Panc1 (cell line): ENCODE data around the gene ASB2. TPM values are rescaled to one million over a fixed set of nuclear protein-coding genes. Genes with fewer than 3 reads are reported as not detected.

Source experiments
- ATAC-seq: fragments of 200-7000 bp; cut with Tn5 transposase; 2 replicates; pipeline ENCODE4 v1.9.1; 2020; ENCODE audit warnings: mild to moderate bottlenecking, moderate library complexity
- BruUV-seq: library from RNA; stranded (reverse); fragments of 400-500 nt; replicated peaks from 2 replicates; lab custom pipeline; 2021; lab: Mats Ljungman, UMichigan
- CTCF ChIA-PET: fragments of 300-600 bp; sonication (Branson Sonifier 250); formaldehyde crosslinking; loops from one replicate; lab custom pipeline; 2022; ENCODE audit warnings: antibody characterized with exemption; lab: Charles Lee
- POLR2A ChIA-PET: fragments of 300-600 bp; sonication (Branson Sonifier 250); formaldehyde crosslinking; loops from one replicate; lab custom pipeline; 2022; ENCODE audit warnings: antibody characterized with exemption; lab: Charles Lee
- DNase-seq: peaks from one replicate; pipeline ENCODE4 v3.0.0-alpha.2; 2010; ENCODE audit warnings: low read depth, low spot score
- H3K27ac ChIP-seq: 2 replicates; pipeline ENCODE4 v1.5.1; 2011; ENCODE audit warnings: mild to moderate bottlenecking, low read length, inconsistent platforms
- H3K27me3 ChIP-seq: fragments of 200-500 bp; sonication (Bioruptor generic); 2 replicates; pipeline ENCODE4 v1.6.0; 2014; ENCODE audit warnings: low read length, inconsistent platforms; ENCODE audit not compliant: control insufficient read depth, insufficient read depth
- H3K36me3 ChIP-seq: fragments of 200-500 bp; sonication (Bioruptor generic); 2 replicates; pipeline ENCODE4 v1.5.1; 2014; ENCODE audit warnings: inconsistent platforms, mild to moderate bottlenecking, low read length, moderate library complexity; ENCODE audit not compliant: control insufficient read depth, insufficient read depth
- H3K4me1 ChIP-seq: 2 replicates; pipeline ENCODE4 v1.5.1; 2011; ENCODE audit warnings: inconsistent platforms, mild to moderate bottlenecking, low read length, moderate library complexity; ENCODE audit not compliant: control insufficient read depth, insufficient read depth
- H3K4me3 ChIP-seq, 2 experiments: 2 replicates each; pipeline ENCODE4 v1.5.1; 2011 to 2012; ENCODE audit warnings: low read depth in 2 of 2, low read length in 2 of 2, mild to moderate bottlenecking in 2 of 2, inconsistent platforms in 1 of 2, moderate library complexity in 1 of 2
- H3K9me3 ChIP-seq: fragments of 200-500 bp; sonication (Bioruptor generic); 2 replicates; pipeline ENCODE4 v1.5.1; 2014; ENCODE audit warnings: low read depth, mild to moderate bottlenecking, inconsistent platforms, low read length, moderate library complexity; ENCODE audit not compliant: control insufficient read depth, insufficient read depth
- POLR2AphosphoS5 ChIP-seq: IDR thresholded peaks from 2 replicates; pipeline ENCODE4 v1.6.1; 2012; ENCODE audit warnings: mild to moderate bottlenecking, low read depth, low read length, moderate library complexity
- SIN3A ChIP-seq: IDR thresholded peaks from 2 replicates; pipeline ENCODE4 v1.6.1; 2012; ENCODE audit warnings: low read depth, mild to moderate bottlenecking, low read length, moderate library complexity, borderline replicate concordance; ENCODE audit not compliant: insufficient read depth
- TCF7L2 ChIP-seq: IDR thresholded peaks from 2 replicates; pipeline ENCODE4 v1.6.1; 2011; ENCODE audit warnings: mild to moderate bottlenecking, low read depth, low read length, inconsistent platforms
- in situ Hi-C: cut with HindIII; loops from 2 replicates; pipeline ENCODE4 v1.10.0; 2016; ENCODE audit warnings: low sequenced_read_pairs, low pct_unique_long_range_greater_than_20kb
- intact Hi-C: fragments of 100-400 bp; cut with micrococcal nuclease; formaldehyde crosslinking; loops from one replicate; pipeline ENCODE4 v1.10.0; 2022; ENCODE audit not compliant: unreplicated experiment
- total RNA-seq: library from RNA; stranded (reverse); gene quantifications from one replicate; pipeline ENCODE4 v1.2.1, GENCODE V29; 2021; ENCODE audit not compliant: unreplicated experiment
- TF ChIP-seq, protein P1 (sequence below): fragments of 450-650 bp; IDR thresholded peaks from 2 replicates; pipeline ENCODE4 v1.5.1; 2017; ENCODE audit warnings: mild to moderate bottlenecking
- TF ChIP-seq, protein P2 (sequence below), 2 experiments: IDR thresholded peaks; 2 replicates each; pipeline ENCODE4 v1.6.1; 2011 to 2012; ENCODE audit warnings: low read depth in 2 of 2, control low read depth in 1 of 2, low read length in 1 of 2, mild to moderate bottlenecking in 1 of 2, moderate library complexity in 1 of 2; ENCODE audit not compliant: insufficient read depth in 1 of 2

ASB2 gene
- total RNA-seq, 1 experiment from 2014 or later: 0.28 TPM

DNA sequence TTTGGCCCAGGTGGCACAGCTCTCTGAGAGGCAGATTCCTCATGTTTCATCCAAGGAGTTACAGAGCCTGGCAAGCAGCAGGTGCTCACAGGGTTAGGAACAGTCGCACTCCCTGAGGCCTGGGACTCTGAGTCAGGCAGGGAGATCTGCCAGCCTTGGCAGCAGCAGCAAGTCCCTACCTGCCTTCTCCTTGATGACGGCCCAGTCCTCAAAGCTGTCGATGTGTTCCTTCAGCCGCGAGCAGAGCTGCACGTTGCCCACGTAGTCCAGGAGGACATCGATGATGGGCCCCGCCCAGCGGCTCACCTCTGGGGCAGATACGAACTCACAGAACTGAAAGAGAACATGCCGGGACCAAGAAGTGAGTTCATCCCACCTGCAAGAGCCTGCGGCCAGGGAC, 38.9 kb downstream of the ASB2 start:
- peaks cover 10% of the 10 kb centered on the region for H3K4me1 ChIP-seq
- BruUV-seq: no TSS peak
- no peak for ATAC-seq
- DNase-seq: no peak
- intact Hi-C loops (loop anchor here (10.0 kb wide), 1 partner anchor 197 kb away; no protein-coding TSS in a partner anchor), in situ Hi-C loops (no loop called here)
- H3K27ac ChIP-seq: no peak overlapping the region
- CTCF ChIA-PET: interaction anchor here (0.5 to 1.4 kb wide), 4 partner anchors 11 to 243 kb away, joined by 3 to 8 read pairs (median 3); no protein-coding TSS in a partner anchor
- H3K9me3 ChIP-seq: no peaks in the 10 kb centered on the region
- TF ChIP-seq POLR2AphosphoS5: no peak
- TF ChIP-seq TCF7L2: no peak
- TF ChIP-seq, protein P1, sequence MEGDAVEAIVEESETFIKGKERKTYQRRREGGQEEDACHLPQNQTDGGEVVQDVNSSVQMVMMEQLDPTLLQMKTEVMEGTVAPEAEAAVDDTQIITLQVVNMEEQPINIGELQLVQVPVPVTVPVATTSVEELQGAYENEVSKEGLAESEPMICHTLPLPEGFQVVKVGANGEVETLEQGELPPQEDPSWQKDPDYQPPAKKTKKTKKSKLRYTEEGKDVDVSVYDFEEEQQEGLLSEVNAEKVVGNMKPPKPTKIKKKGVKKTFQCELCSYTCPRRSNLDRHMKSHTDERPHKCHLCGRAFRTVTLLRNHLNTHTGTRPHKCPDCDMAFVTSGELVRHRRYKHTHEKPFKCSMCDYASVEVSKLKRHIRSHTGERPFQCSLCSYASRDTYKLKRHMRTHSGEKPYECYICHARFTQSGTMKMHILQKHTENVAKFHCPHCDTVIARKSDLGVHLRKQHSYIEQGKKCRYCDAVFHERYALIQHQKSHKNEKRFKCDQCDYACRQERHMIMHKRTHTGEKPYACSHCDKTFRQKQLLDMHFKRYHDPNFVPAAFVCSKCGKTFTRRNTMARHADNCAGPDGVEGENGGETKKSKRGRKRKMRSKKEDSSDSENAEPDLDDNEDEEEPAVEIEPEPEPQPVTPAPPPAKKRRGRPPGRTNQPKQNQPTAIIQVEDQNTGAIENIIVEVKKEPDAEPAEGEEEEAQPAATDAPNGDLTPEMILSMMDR: no peak
- TF ChIP-seq SIN3A: no peak
- TF ChIP-seq, protein P2, sequence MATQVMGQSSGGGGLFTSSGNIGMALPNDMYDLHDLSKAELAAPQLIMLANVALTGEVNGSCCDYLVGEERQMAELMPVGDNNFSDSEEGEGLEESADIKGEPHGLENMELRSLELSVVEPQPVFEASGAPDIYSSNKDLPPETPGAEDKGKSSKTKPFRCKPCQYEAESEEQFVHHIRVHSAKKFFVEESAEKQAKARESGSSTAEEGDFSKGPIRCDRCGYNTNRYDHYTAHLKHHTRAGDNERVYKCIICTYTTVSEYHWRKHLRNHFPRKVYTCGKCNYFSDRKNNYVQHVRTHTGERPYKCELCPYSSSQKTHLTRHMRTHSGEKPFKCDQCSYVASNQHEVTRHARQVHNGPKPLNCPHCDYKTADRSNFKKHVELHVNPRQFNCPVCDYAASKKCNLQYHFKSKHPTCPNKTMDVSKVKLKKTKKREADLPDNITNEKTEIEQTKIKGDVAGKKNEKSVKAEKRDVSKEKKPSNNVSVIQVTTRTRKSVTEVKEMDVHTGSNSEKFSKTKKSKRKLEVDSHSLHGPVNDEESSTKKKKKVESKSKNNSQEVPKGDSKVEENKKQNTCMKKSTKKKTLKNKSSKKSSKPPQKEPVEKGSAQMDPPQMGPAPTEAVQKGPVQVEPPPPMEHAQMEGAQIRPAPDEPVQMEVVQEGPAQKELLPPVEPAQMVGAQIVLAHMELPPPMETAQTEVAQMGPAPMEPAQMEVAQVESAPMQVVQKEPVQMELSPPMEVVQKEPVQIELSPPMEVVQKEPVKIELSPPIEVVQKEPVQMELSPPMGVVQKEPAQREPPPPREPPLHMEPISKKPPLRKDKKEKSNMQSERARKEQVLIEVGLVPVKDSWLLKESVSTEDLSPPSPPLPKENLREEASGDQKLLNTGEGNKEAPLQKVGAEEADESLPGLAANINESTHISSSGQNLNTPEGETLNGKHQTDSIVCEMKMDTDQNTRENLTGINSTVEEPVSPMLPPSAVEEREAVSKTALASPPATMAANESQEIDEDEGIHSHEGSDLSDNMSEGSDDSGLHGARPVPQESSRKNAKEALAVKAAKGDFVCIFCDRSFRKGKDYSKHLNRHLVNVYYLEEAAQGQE (IDR thresholded peaks at IDR 0.05; ENCODE audit: insufficient read depth in 1 of 2, low read depth in 2 of 2, low read length in 1 of 2): no peak
- no peaks in the 10 kb centered on the region for H3K27me3 ChIP-seq
- POLR2A ChIA-PET: no interaction called here
- H3K36me3 ChIP-seq: no peaks in the 10 kb centered on the region
- H3K4me3 ChIP-seq: no peak overlapping the region

DNA sequence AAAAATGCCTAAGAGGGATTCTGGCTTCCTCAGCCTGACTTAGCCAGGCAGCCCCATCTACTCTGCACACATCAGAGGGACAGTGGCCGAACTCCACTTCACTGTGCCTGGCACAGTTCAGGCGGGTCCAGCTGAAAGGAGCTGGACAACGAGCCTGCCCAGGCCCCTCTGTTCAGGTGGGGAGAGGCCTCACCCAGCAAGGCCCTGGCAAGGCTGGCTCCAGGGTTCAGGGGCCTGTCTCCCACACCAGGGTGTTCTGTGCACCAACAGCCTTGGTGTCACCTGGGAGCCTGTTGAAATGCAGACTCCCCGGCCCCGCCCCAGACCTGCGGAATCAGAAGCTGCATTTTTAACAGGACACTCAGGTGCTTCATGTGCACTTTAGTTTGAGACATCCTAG, 39.4 kb downstream of the ASB2 start:
- H3K27ac ChIP-seq: no peak overlapping the region
- peaks cover 6% of the 10 kb centered on the region for H3K4me1 ChIP-seq
- H3K4me3 ChIP-seq: no peak overlapping the region
- H3K27me3 ChIP-seq: no peaks in the 10 kb centered on the region
- intact Hi-C loops (loop anchor here (10.0 kb wide), 1 partner anchor 198 kb away; no protein-coding TSS in a partner anchor), in situ Hi-C loops (no loop called here)
- TF ChIP-seq, protein P2 (IDR thresholded peaks at IDR 0.05; ENCODE audit: insufficient read depth in 1 of 2, low read depth in 2 of 2, low read length in 1 of 2): no peak
- TF ChIP-seq TCF7L2 (no peak), SIN3A (no peak), POLR2AphosphoS5 (no peak)
- H3K9me3 ChIP-seq: no peaks in the 10 kb centered on the region
- H3K36me3 ChIP-seq: no peaks in the 10 kb centered on the region
- no TSS peak for BruUV-seq
- DNase-seq: no peak
- POLR2A ChIA-PET: no interaction called here
- ATAC-seq: no peak
- CTCF ChIA-PET: interaction anchor here (0.5 to 1.4 kb wide), 2 partner anchors 26 to 64 kb away, joined by 3 read pairs; no protein-coding TSS in a partner anchor
